Activated T-helper 2 cell treated with anti-CD3 and anti-CD28 coated beads, Interferon-gamma antibody, Interleukin-2, Interleukin-4, amounts not matched to agents 10 μg/mL and 5 μg/mL and 100 μg/mL, durations not matched to agents 14 hours and 24 hours and 36 hours (primary cell): Measurements from ENCODE around the gene IL34. TPM values are rescaled to one million over a fixed set of nuclear protein-coding genes. Genes with fewer than 3 reads are reported as not detected.

Source experiments
- DNase-seq: peaks from one replicate; pipeline ENCODE4 v3.0.0; 2021; ENCODE audit warnings: low spot score
- H3K27ac Mint-ChIP-seq: one replicate; pipeline ENCODE4 v1.8.0; 2021; ENCODE audit warnings: mixed read lengths
- H3K27me3 Mint-ChIP-seq: one replicate; pipeline ENCODE4 v1.8.0; 2021; ENCODE audit warnings: low read depth, mixed read lengths
- H3K36me3 Mint-ChIP-seq: one replicate; pipeline ENCODE4 v1.8.0; 2021; ENCODE audit warnings: low read depth, mixed read lengths
- H3K4me1 Mint-ChIP-seq: one replicate; pipeline ENCODE4 v1.8.0; 2021; ENCODE audit warnings: low read depth, mixed read lengths
- H3K4me3 Mint-ChIP-seq: one replicate; pipeline ENCODE4 v1.8.0; 2021; ENCODE audit warnings: low read depth, mild to moderate bottlenecking, moderate library complexity, mixed read lengths
- H3K9me3 Mint-ChIP-seq: one replicate; pipeline ENCODE4 v1.8.0; 2021; ENCODE audit warnings: mixed read lengths
- intact Hi-C: fragments of 100-400 bp; cut with micrococcal nuclease; formaldehyde crosslinking; loops from one replicate; pipeline ENCODE4 v1.15.1; 2023
- total RNA-seq: library from RNA; stranded (reverse); gene quantifications from 2 replicates; pipeline ENCODE4 v1.2.3, GENCODE V29; 2022

IL34 gene
- total RNA-seq, 1 donor from 2014 or later: not detected

- no peaks in the 10 kb centered on the region for H3K9me3 Mint-ChIP-seq
- no peaks in the 10 kb centered on the region for H3K36me3 Mint-ChIP-seq
- H3K4me3 Mint-ChIP-seq: no peak overlapping the region
- no peak overlapping the region for H3K27ac Mint-ChIP-seq
- DNase-seq: no peak
- H3K4me1 Mint-ChIP-seq: no peaks in the 10 kb centered on the region
- intact Hi-C loops: no loop called here
- H3K27me3 Mint-ChIP-seq: no peaks in the 10 kb centered on the region
Observed at GRCh38 chr16:70703041-70703834, 56.9 kb downstream of the IL34 start.

DNA sequence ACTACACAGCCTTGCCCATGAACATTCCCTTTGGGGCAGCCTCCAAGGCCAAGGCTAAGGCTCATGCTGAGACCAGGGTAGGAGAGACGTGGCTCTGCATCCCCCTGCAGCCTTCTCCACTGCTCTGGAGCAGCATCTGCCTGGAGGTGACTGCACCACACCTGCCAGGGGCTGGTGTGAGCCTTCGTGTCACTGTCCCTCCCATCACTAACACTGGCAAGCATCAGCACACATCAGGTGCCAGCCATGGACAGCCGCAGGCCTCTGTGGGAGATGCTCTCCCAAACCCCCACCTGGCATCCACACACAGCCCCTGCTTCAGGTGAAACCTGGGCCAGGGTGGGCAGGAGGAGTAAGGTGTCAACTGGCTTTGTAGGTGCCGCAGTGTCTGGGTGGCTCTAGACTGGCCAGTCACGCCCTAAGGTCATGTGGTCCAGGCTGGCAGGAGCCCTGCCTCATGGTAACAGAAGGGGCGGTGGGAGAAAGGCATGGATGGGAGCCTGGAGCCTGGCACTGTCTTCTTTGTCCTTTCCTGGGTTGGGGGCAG lies 57.5 kb downstream of the IL34 start:
- no peaks in the 10 kb centered on the region for H3K4me1 Mint-ChIP-seq
- H3K36me3 Mint-ChIP-seq: no peaks in the 10 kb centered on the region
- intact Hi-C loops: no loop called here
- H3K9me3 Mint-ChIP-seq: no peaks in the 10 kb centered on the region
- H3K27ac Mint-ChIP-seq: no peak overlapping the region
- no peaks in the 10 kb centered on the region for H3K27me3 Mint-ChIP-seq
- no peak overlapping the region for H3K4me3 Mint-ChIP-seq
- no peak for DNase-seq

GRCh38 chr16:70704586-70704985 lies 58.2 kb downstream of the IL34 start:
- Mint-ChIP-seq H3K9me3 (no peaks in the 10 kb centered on the region), H3K27me3 (no peaks in the 10 kb centered on the region), H3K4me3 (no peak overlapping the region), H3K27ac (no peak overlapping the region), H3K4me1 (no peaks in the 10 kb centered on the region), H3K36me3 (no peaks in the 10 kb centered on the region)
- no peak for DNase-seq
- intact Hi-C loops: no loop called here

DNA sequence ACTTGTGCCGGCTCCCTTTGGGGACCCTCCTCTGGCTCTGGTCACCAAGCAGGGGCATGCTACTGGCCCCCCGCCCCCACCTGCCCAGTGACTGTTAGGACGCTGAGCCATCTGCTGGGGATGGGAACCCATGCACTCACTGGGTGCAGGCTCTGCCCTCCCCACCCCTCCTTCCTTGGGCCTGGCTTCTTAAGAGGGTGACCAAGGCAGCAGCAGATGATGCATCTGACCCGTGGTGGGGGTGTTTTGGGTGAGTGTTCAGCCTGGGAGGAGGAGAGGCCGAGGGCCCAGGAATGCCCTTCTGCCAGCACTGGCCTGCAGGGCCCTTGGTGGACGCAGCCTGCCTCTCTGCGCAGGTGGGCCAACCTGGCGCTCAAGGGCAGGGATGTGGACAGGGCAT lies 58.7 kb downstream of the IL34 start:
- H3K27ac Mint-ChIP-seq: no peak overlapping the region
- intact Hi-C loops: no loop called here

GRCh38 chr16:70706948-70707465 lies 60.6 kb downstream of the IL34 start:
- Mint-ChIP-seq H3K4me3 (no peak overlapping the region), H3K27me3 (no peaks in the 10 kb centered on the region), H3K27ac (no peak overlapping the region), H3K9me3 (no peaks in the 10 kb centered on the region), H3K36me3 (no peaks in the 10 kb centered on the region), H3K4me1 (no peaks in the 10 kb centered on the region)
- DNase-seq: no peak
- intact Hi-C loops: no loop called here

More for the DNA sequence above, 58.7 kb downstream of the IL34 start:
- Mint-ChIP-seq H3K9me3 (no peaks in the 10 kb centered on the region), H3K4me3 (no peak overlapping the region), H3K27me3 (no peaks in the 10 kb centered on the region), H3K4me1 (no peaks in the 10 kb centered on the region), H3K36me3 (no peaks in the 10 kb centered on the region)
- no peak for DNase-seq

GRCh38 chr16:70708366-70709246 lies 62.2 kb downstream of the IL34 start:
- Mint-ChIP-seq H3K27ac (no peak overlapping the region), H3K4me1 (no peaks in the 10 kb centered on the region), H3K27me3 (no peaks in the 10 kb centered on the region)

DNA sequence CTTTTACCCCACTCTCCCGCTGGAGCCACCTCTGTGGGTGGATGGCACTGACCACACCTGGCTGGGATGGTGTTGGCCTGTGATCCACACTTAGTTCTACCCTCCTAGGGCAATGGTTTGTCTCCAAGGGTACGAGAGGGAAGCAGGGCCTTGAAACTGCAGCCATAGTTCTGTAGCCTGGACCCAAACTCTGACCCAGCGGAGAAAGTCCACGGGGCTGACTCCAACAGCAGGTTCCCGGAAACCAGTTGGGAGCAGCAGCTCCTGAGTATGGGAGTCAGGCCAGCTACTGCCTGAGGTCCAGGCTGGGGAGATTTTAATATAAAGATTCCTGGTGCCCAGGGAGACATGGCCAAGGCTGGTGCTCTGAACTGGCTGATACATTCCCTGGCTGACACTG lies 63.1 kb downstream of the IL34 start:
- intact Hi-C loops: no loop called here
- H3K27ac Mint-ChIP-seq: no peak overlapping the region
- H3K4me3 Mint-ChIP-seq: no peak overlapping the region
- no peaks in the 10 kb centered on the region for H3K27me3 Mint-ChIP-seq
- DNase-seq: no peak
- no peaks in the 10 kb centered on the region for H3K36me3 Mint-ChIP-seq
- H3K9me3 Mint-ChIP-seq: no peaks in the 10 kb centered on the region
- H3K4me1 Mint-ChIP-seq: no peaks in the 10 kb centered on the region

More at GRCh38 chr16:70708366-70709246, 62.2 kb downstream of the IL34 start:
- no peaks in the 10 kb centered on the region for H3K9me3 Mint-ChIP-seq
- no peaks in the 10 kb centered on the region for H3K36me3 Mint-ChIP-seq
- no peak for DNase-seq
- no peak overlapping the region for H3K4me3 Mint-ChIP-seq
- intact Hi-C loops: no loop called here

DNA sequence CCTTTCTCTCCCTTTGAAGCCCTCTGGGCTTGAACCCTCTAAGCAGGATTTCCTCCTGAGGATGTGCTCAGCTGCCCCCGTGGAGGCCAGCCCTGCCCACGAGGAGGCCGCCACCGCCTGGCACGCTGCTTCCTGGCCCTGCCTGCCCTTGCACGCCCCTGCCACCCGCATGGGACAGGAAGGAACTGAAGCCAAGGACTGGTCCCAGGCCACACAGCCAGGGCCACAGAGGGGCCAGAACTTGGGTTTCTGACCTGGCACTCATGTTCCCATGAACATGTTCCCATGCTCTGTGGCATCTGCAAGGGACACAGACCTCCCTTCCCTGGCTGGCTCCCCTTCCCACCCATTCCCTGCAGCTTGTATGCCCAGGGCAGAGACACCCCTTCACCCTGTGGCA lies 63.6 kb downstream of the IL34 start:
- H3K9me3 Mint-ChIP-seq: no peaks in the 10 kb centered on the region
- DNase-seq: no peak
- intact Hi-C loops: no loop called here
- H3K36me3 Mint-ChIP-seq: no peaks in the 10 kb centered on the region
- H3K27ac Mint-ChIP-seq: no peak overlapping the region
- H3K4me3 Mint-ChIP-seq: no peak overlapping the region
- no peaks in the 10 kb centered on the region for H3K4me1 Mint-ChIP-seq
- H3K27me3 Mint-ChIP-seq: no peaks in the 10 kb centered on the region

Other genes with a start within 250 kb of the IL34 start
- gene ST3GAL2, start 207.5 kb upstream of the IL34 start, total RNA-seq: 33.0 and 35.1 TPM in 2 replicates
- gene FCSK, start 192.0 kb upstream of the IL34 start, total RNA-seq: 19.7 and 21.9 TPM in 2 replicates
- gene COG4, start 123.0 kb upstream of the IL34 start, total RNA-seq: 37.9 and 44.5 TPM in 2 replicates
- gene SF3B3, start 122.7 kb upstream of the IL34 start, total RNA-seq: 520 and 538 TPM in 2 replicates
- 1.3 TPM in 2 replicates for gene MTSS2, start 39.5 kb downstream of the IL34 start, total RNA-seq
- 30.9 and 34.8 TPM in 2 replicates for gene VAC14, start 154.6 kb downstream of the IL34 start, total RNA-seq